IPS-NIHi7 (cell line): ENCODE measurements around the gene C4orf50.

Experiments
- DNase-seq: peaks from one replicate; pipeline ENCODE4 v3.0.0; 2012; ENCODE audit warnings: mixed read lengths; ENCODE audit errors: extremely low spot score

C4orf50 gene

GRCh38 chr4:5992828-5993321 lies 25.4 kb downstream of the C4orf50 start:
- DNase-seq = no peak

- no peak for DNase-seq
Measured at GRCh38 chr4:5992171-5992827, 25.9 kb downstream of the C4orf50 start.

GRCh38 chr4:5991405-5991804 lies 26.8 kb downstream of the C4orf50 start:
- no peak for DNase-seq

- DNase-seq = no peak
Measured at GRCh38 chr4:5990446-5991160, 27.6 kb downstream of the C4orf50 start.

- DNase-seq = no peak
Measured at GRCh38 chr4:5989236-5990225, 28.7 kb downstream of the C4orf50 start.

GRCh38 chr4:5988086-5988845 lies 30.0 kb downstream of the C4orf50 start:
- no peak for DNase-seq

- DNase-seq = no peak
Measured at GRCh38 chr4:5984843-5985242, 33.4 kb downstream of the C4orf50 start.

- DNase-seq = no peak
Measured at GRCh38 chr4:5982156-5982973, 35.9 kb downstream of the C4orf50 start.

GRCh38 chr4:5980436-5981155 lies 37.6 kb downstream of the C4orf50 start:
- DNase-seq = no peak

- peak; percentile 93 for DNase-seq
Measured at GRCh38 chr4:5979981-5980380, 38.2 kb downstream of the C4orf50 start.

- DNase-seq = no peak
Measured at GRCh38 chr4:5976921-5977320, 41.3 kb downstream of the C4orf50 start.

GRCh38 chr4:5976431-5976830 lies 41.8 kb downstream of the C4orf50 start:
- no peak for DNase-seq

GRCh38 chr4:5974321-5974720 lies 43.9 kb downstream of the C4orf50 start:
- DNase-seq = no peak

GRCh38 chr4:5973486-5974220 lies 44.6 kb downstream of the C4orf50 start:
- no peak for DNase-seq

- DNase-seq = no peak
Measured at GRCh38 chr4:5973033-5973432, 45.2 kb downstream of the C4orf50 start.

GRCh38 chr4:5972571-5972970 lies 45.7 kb downstream of the C4orf50 start:
- DNase-seq = no peak

- peak; percentile 40 for DNase-seq
Measured at GRCh38 chr4:5971078-5971450, 47.2 kb downstream of the C4orf50 start.

GRCh38 chr4:5970381-5971077 lies 47.7 kb downstream of the C4orf50 start:
- no peak for DNase-seq

GRCh38 chr4:5969777-5970176 lies 48.5 kb downstream of the C4orf50 start:
- no peak for DNase-seq
